DND-41 (cell line): Measurements from ENCODE around the gene SFTPA2.
A peak's percentile ranks its signal among the peaks of the same experiment; 100 is the strongest.
"Not testable (repeated sequence)": the region's sequence is repeated elsewhere in the genome, so short reads cannot be mapped to it uniquely, and the experiment has no call there.

ENCODE experiments used
- ATAC-seq: fragments of 200-7000 bp; cut with Tn5 transposase; 3 replicates; pipeline ENCODE4 v1.9.1; 2021; ENCODE audit warnings: low read depth; ENCODE audit not compliant: insufficient read depth
- DNase-seq: peaks from one replicate; pipeline ENCODE4 v3.0.0-alpha.2; 2020
- H2AFZ ChIP-seq: 2 replicates; pipeline ENCODE4 v1.6.0; 2012; ENCODE audit warnings: low read depth, low read length
- H3K27ac ChIP-seq: 2 replicates; pipeline ENCODE4 v1.5.1; 2012; ENCODE audit warnings: low read length, inconsistent platforms
- H3K27me3 ChIP-seq: fragments of 200-600 bp; sonication (generic); 2 replicates; pipeline ENCODE4 v1.6.0; 2012; ENCODE audit warnings: low read length, mild to moderate bottlenecking, inconsistent platforms; ENCODE audit not compliant: insufficient read depth, poor library complexity
- H3K36me3 ChIP-seq: 2 replicates; pipeline ENCODE4 v1.5.1; 2012; ENCODE audit warnings: low read length, inconsistent platforms; ENCODE audit not compliant: insufficient read depth
- H3K4me1 ChIP-seq: 2 replicates; pipeline ENCODE4 v1.5.1; 2012; ENCODE audit warnings: mild to moderate bottlenecking, low read length; ENCODE audit not compliant: insufficient read depth
- H3K4me2 ChIP-seq: 2 replicates; pipeline ENCODE4 v1.6.0; 2012; ENCODE audit warnings: mild to moderate bottlenecking, moderate library complexity, low read length, inconsistent platforms; ENCODE audit not compliant: insufficient read depth
- H3K4me3 ChIP-seq, 2 experiments: fragments of 200-600 bp in 1 of 2; shearing (Covaris generic) in 1 of 2; 2 replicates each; pipeline ENCODE4 v1.5.1; 2012 to 2016; ENCODE audit warnings: inconsistent platforms in 2 of 2, low read length in 2 of 2, mild to moderate bottlenecking in 2 of 2, low read depth in 1 of 2, moderate library complexity in 1 of 2
- H3K79me2 ChIP-seq: 2 replicates; pipeline ENCODE4 v1.6.0; 2012; ENCODE audit warnings: low read length, inconsistent platforms; ENCODE audit not compliant: insufficient read depth
- H3K9ac ChIP-seq: 2 replicates; pipeline ENCODE4 v1.6.0; 2012; ENCODE audit warnings: low read depth, mild to moderate bottlenecking, inconsistent platforms, low read length, moderate library complexity
- H3K9me3 ChIP-seq: 2 replicates; pipeline ENCODE4 v1.5.1; 2012; ENCODE audit warnings: low read length, moderate library complexity, mild to moderate bottlenecking, inconsistent platforms; ENCODE audit not compliant: insufficient read depth, severe bottlenecking
- H4K20me1 ChIP-seq: 2 replicates; pipeline ENCODE4 v1.6.0; 2012; ENCODE audit warnings: low read length; ENCODE audit not compliant: insufficient read depth
- EZH2 ChIP-seq: IDR thresholded peaks from 3 replicates; pipeline ENCODE4 v1.6.1; 2012; ENCODE audit warnings: borderline replicate concordance, low read depth, mild to moderate bottlenecking, moderate library complexity, low read length, inconsistent platforms; ENCODE audit not compliant: severe bottlenecking
- TF ChIP-seq, protein P1 (sequence below): IDR thresholded peaks from 2 replicates; pipeline ENCODE4 v1.5.1; 2012; ENCODE audit warnings: borderline replicate concordance, low read length, moderate library complexity, mild to moderate bottlenecking; ENCODE audit not compliant: poor library complexity, severe bottlenecking; ENCODE audit errors: extremely low read depth

Gene SFTPA2

DNA sequence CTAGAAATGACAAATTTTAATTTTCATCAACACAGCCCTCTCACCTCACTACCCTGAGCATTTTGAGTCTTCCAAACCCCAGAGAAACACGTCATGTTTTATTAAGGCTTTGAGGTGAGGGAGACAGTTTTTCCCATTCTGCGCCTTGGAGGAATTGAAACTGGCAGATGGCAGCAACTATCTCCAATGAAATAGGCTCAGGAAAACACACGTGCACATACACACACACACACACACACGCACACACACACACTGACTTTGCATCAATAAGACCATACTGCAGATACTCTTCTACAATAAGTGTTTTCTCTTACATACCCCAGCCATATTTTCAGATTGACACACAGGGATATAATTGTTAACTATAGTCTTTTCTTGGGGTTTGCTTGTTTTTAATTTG, 3.2 kb upstream of the SFTPA2 start:
- no peaks in the 10 kb centered on the region for H3K27me3 ChIP-seq
- no peaks in the 10 kb centered on the region for H3K79me2 ChIP-seq
- no peak for TF ChIP-seq EZH2
- TF ChIP-seq, protein P1, sequence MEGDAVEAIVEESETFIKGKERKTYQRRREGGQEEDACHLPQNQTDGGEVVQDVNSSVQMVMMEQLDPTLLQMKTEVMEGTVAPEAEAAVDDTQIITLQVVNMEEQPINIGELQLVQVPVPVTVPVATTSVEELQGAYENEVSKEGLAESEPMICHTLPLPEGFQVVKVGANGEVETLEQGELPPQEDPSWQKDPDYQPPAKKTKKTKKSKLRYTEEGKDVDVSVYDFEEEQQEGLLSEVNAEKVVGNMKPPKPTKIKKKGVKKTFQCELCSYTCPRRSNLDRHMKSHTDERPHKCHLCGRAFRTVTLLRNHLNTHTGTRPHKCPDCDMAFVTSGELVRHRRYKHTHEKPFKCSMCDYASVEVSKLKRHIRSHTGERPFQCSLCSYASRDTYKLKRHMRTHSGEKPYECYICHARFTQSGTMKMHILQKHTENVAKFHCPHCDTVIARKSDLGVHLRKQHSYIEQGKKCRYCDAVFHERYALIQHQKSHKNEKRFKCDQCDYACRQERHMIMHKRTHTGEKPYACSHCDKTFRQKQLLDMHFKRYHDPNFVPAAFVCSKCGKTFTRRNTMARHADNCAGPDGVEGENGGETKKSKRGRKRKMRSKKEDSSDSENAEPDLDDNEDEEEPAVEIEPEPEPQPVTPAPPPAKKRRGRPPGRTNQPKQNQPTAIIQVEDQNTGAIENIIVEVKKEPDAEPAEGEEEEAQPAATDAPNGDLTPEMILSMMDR = no peak
- no peak overlapping the region for H2AFZ ChIP-seq
- no peak overlapping the region for H3K4me2 ChIP-seq
- no peak for ATAC-seq
- H3K27ac ChIP-seq = no peak overlapping the region
- no peaks in the 10 kb centered on the region for H3K36me3 ChIP-seq
- H4K20me1 ChIP-seq = peaks cover 6% of the 10 kb centered on the region; the same call in 1 of the 2 replicates
- no peak overlapping the region for H3K4me3 ChIP-seq
- no peak overlapping the region for H3K9ac ChIP-seq
- no peak for DNase-seq
- H3K9me3 ChIP-seq = no peaks in the 10 kb centered on the region
- no peaks in the 10 kb centered on the region for H3K4me1 ChIP-seq

DNA sequence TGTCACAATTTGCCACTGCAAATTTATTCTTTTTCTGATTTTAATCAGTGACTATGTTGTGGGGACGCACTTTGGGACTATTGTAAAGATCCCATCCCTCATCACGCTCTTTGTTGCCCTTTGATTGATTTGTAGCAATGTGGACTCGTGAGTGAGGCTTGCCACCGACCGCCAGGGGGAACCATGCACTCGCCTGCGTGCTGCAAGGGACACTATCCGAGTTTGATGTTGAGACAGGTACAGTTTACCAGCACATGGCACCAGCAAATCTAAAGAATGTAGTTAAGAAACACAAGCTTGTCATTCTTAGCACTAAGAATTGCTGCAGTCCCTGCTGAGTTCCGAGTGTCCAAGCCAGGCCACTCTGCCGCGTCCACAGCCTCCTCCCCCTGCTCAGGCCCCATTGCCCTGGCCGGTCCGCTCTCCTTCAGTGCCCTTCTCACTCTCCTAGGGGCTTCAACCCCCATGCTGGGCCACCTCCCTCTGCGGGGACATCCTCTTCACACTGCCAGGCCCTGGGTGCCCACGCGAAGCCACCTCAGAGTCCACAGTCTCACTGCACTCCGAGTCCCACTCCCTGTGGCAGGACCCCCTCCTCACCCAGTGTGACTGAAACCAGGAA, 2.0 kb upstream of the SFTPA2 start:
- TF ChIP-seq EZH2 = no peak
- TF ChIP-seq, protein P1 = peak; percentile 68
- no peak overlapping the region for H2AFZ ChIP-seq
- 0 out of 2 replicates have a peak, but pooled peaks cover 6% of the 10 kb centered on the region for H4K20me1 ChIP-seq
- H3K27ac ChIP-seq = no peak overlapping the region
- peak; percentile 51 for DNase-seq
- peak; percentile 77 for ATAC-seq
- H3K27me3 ChIP-seq = no peaks in the 10 kb centered on the region
- no peaks in the 10 kb centered on the region for H3K79me2 ChIP-seq
- H3K9ac ChIP-seq = no peak overlapping the region
- no peak overlapping the region for H3K4me2 ChIP-seq
- H3K9me3 ChIP-seq = no peaks in the 10 kb centered on the region
- no peak overlapping the region for H3K4me3 ChIP-seq
- no peaks in the 10 kb centered on the region for H3K4me1 ChIP-seq
- no peaks in the 10 kb centered on the region for H3K36me3 ChIP-seq

DNA sequence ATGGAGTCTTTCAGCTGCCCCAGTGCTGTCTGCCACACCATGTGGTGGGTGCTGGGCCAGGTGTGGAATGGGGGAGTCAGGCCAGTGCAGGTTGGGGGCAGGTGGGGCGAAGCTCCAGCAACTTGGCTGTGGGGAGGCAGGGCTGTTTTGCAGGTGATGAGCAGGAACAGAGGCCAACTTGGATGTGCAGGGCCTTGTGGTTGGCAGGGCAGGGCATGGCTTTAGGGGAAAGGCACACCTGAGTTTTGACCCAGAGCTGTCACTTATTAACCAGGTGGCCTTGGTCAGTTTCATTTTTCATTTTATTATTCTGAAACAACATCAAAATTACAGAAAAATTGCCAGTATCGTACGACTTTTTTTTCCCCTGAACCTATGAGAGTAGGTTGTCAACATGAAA, 1.1 kb upstream of the SFTPA2 start:
- Histone ChIP-seq H3K4me1 (no peaks in the 10 kb centered on the region), H2AFZ (no peak overlapping the region), H3K9ac (no peak overlapping the region), H3K9me3 (no peaks in the 10 kb centered on the region), H3K4me3 (no peak overlapping the region), H4K20me1 (0 out of 2 replicates have a peak, but pooled peaks cover 6% of the 10 kb centered on the region), H3K27ac (no peak overlapping the region), H3K36me3 (no peaks in the 10 kb centered on the region), H3K4me2 (no peak overlapping the region), H3K27me3 (no peaks in the 10 kb centered on the region), H3K79me2 (no peaks in the 10 kb centered on the region)
- DNase-seq (no peak), ATAC-seq (no peak)
- TF ChIP-seq, protein P1 = no peak
- TF ChIP-seq EZH2 = no peak

DNA sequence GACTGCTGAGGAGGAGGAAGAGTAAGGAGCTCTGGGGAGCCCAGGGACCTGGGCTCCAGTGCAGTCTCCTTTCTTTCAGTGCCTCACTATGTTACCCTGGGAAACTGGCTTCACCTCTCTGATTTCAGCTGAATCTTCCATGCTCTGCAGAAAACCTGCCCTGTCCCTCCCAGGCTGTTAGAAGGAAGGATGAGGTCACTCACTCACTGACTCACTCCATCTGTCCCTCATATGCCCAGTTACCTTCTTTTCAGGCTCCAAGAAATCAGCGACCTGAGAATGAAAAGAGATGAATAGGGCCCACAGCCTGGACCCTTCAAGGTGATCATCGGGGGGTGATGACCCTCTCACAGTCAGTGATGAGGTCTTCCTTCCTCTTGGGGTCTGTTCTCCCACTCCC, 481 bp downstream of the SFTPA2 start:
- TF ChIP-seq EZH2 = no peak
- TF ChIP-seq, protein P1 = no peak
- no peak overlapping the region for H2AFZ ChIP-seq
- H3K9me3 ChIP-seq = no peaks in the 10 kb centered on the region
- H3K79me2 ChIP-seq = no peaks in the 10 kb centered on the region
- H3K4me1 ChIP-seq = no peaks in the 10 kb centered on the region
- no peaks in the 10 kb centered on the region for H3K36me3 ChIP-seq
- H3K9ac ChIP-seq = no peak overlapping the region
- DNase-seq (no peak), ATAC-seq (no peak)
- H4K20me1 ChIP-seq = 0 out of 2 replicates have a peak, but pooled peaks cover 6% of the 10 kb centered on the region
- H3K27ac ChIP-seq = no peak overlapping the region
- no peak overlapping the region for H3K4me2 ChIP-seq
- no peak overlapping the region for H3K4me3 ChIP-seq
- H3K27me3 ChIP-seq = peaks cover 3% of the 10 kb centered on the region

DNA sequence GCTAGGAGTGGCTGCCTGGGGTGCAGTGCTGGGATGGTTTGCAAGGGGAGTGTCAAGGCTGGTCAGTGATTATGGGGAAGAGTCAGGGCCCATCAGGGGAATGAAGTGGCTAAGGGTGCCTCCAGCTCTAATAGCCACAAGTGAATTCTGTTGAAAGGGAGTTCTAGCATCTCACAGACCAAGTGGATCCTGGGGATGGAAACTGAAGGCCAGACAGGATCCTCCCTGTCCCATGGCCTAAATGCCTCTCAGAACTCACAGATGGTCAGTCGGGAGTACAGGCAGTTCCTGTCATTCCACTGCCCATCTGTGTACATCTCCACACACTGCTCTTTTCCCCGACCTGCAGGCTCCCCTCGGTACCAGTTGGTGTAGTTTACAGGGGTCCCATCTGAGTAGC, 3.2 kb downstream of the SFTPA2 start:
- H3K27me3 ChIP-seq = peaks cover 11% of the 10 kb centered on the region
- not testable (repeated sequence) for H3K79me2 ChIP-seq, H4K20me1 ChIP-seq, DNase-seq, H3K4me2 ChIP-seq, H3K36me3 ChIP-seq, H3K4me3 ChIP-seq, H3K9ac ChIP-seq, H3K9me3 ChIP-seq, H3K4me1 ChIP-seq, H2AFZ ChIP-seq, ATAC-seq, H3K27ac ChIP-seq
